OCI-LY1 (cell line): Measurements from ENCODE around the gene CACNA2D1.

Source experiments
- H2AFZ ChIP-seq: fragments of 200-600 bp; sonication (generic), shearing (Covaris generic); 2 replicates; pipeline ENCODE4 v1.6.0; 2014; ENCODE audit warnings: antibody characterized with exemption, mild to moderate bottlenecking, low read length
- H3F3A ChIP-seq: fragments of 200-600 bp; sonication (generic), shearing (Covaris generic); 2 replicates; pipeline ENCODE4 v1.6.0; 2014; ENCODE audit warnings: mild to moderate bottlenecking, antibody characterized with exemption, low read length, moderate library complexity; ENCODE audit not compliant: insufficient read depth
- H3K27ac ChIP-seq: fragments of 200-600 bp; sonication (generic); 2 replicates; pipeline ENCODE4 v1.5.1; 2014; ENCODE audit warnings: low read length, mixed run types, mild to moderate bottlenecking, low read depth; ENCODE audit not compliant: poor library complexity, severe bottlenecking
- H3K27me3 ChIP-seq: fragments of 200-600 bp; sonication (generic); 2 replicates; pipeline ENCODE4 v1.6.0; 2014; ENCODE audit warnings: antibody characterized with exemption, mild to moderate bottlenecking, low read length, moderate library complexity; ENCODE audit not compliant: insufficient read depth
- H3K36me3 ChIP-seq: fragments of 200-600 bp; sonication (generic); 2 replicates; pipeline ENCODE4 v1.6.1; 2014; ENCODE audit warnings: mild to moderate bottlenecking, antibody characterized with exemption, low read length, moderate library complexity, mixed read lengths; ENCODE audit not compliant: insufficient read depth
- H3K4me1 ChIP-seq: fragments of 200-600 bp; sonication (generic); 2 replicates; pipeline ENCODE4 v1.5.1; 2014; ENCODE audit warnings: mild to moderate bottlenecking, low read length, moderate library complexity; ENCODE audit not compliant: insufficient read depth, severe bottlenecking
- H3K4me2 ChIP-seq: fragments of 200-600 bp; sonication (generic), shearing (Covaris generic); 2 replicates; pipeline ENCODE4 v1.6.1; 2014; ENCODE audit warnings: low read length
- H3K4me3 ChIP-seq: fragments of 200-600 bp; sonication (generic); 2 replicates; pipeline ENCODE4 v1.5.1; 2014; ENCODE audit warnings: low read length, low read depth, mild to moderate bottlenecking, mixed read lengths; ENCODE audit not compliant: poor library complexity, severe bottlenecking
- H3K79me2 ChIP-seq: fragments of 200-600 bp; shearing (Covaris generic); 2 replicates; pipeline ENCODE4 v1.6.1; 2016; ENCODE audit warnings: mixed run types, low read length, mixed read lengths; ENCODE audit not compliant: insufficient read depth
- H3K9ac ChIP-seq: fragments of 200-600 bp; sonication (generic), shearing (Covaris generic); 2 replicates; pipeline ENCODE4 v1.6.1; 2014; ENCODE audit warnings: mild to moderate bottlenecking, low read length, mixed read lengths
- H3K9me2 ChIP-seq: fragments of 200-600 bp; sonication (generic), shearing (Covaris generic); 2 replicates; pipeline ENCODE4 v1.6.1; 2014; ENCODE audit warnings: low read depth, mild to moderate bottlenecking, low read length, mixed read lengths
- H3K9me3 ChIP-seq: fragments of 200-600 bp; shearing (Covaris generic); 2 replicates; pipeline ENCODE4 v1.6.1; 2014; ENCODE audit warnings: low read length, mixed read lengths
- H4K20me1 ChIP-seq: fragments of 200-600 bp; sonication (generic), shearing (Covaris generic); 2 replicates; pipeline ENCODE4 v1.6.0; 2016; ENCODE audit warnings: mild to moderate bottlenecking, low read length; ENCODE audit not compliant: insufficient read depth
- CTCF ChIP-seq: fragments of 200-600 bp; sonication (generic), shearing (Covaris generic); IDR thresholded peaks from 2 replicates; pipeline ENCODE4 v1.5.1; 2017; ENCODE audit warnings: mild to moderate bottlenecking, antibody characterized with exemption, low read length, moderate library complexity, mixed read lengths
- EZH2 ChIP-seq: fragments of 200-600 bp; sonication (generic), shearing (Covaris generic); IDR thresholded peaks from 2 replicates; pipeline ENCODE4 v1.8.0; 2017; ENCODE audit warnings: borderline replicate concordance, mixed run types, mild to moderate bottlenecking, antibody characterized with exemption, low read length, moderate library complexity, mixed read lengths

Gene CACNA2D1

GRCh38 chr7:82098414-82098813 lies 345.2 kb downstream of the CACNA2D1 start:
- Histone ChIP-seq H3K4me3 (no peak overlapping the region), H3K9me3 (no peaks in the 10 kb centered on the region), H3K27me3 (no peaks in the 10 kb centered on the region), H3K27ac (no peak overlapping the region), H4K20me1 (no peaks in the 10 kb centered on the region), H3K9me2 (no peaks in the 10 kb centered on the region), H3K4me1 (no peaks in the 10 kb centered on the region), H3K9ac (no peak overlapping the region), H3K4me2 (no peak overlapping the region), H3F3A (no peaks in the 10 kb centered on the region), H2AFZ (no peak overlapping the region), H3K79me2 (no peaks in the 10 kb centered on the region), H3K36me3 (no peaks in the 10 kb centered on the region)
- TF ChIP-seq EZH2: no peak
- no peak for TF ChIP-seq CTCF

GRCh38 chr7:82091126-82091684 lies 352.4 kb downstream of the CACNA2D1 start:
- Histone ChIP-seq H3K9ac (no peak overlapping the region), H3K36me3 (no peaks in the 10 kb centered on the region), H3K4me3 (no peak overlapping the region), H3K27me3 (no peaks in the 10 kb centered on the region), H2AFZ (no peak overlapping the region), H3K4me1 (no peaks in the 10 kb centered on the region), H3K4me2 (no peak overlapping the region), H3K79me2 (no peaks in the 10 kb centered on the region), H3K9me3 (no peaks in the 10 kb centered on the region), H4K20me1 (no peaks in the 10 kb centered on the region), H3F3A (no peaks in the 10 kb centered on the region), H3K27ac (no peak overlapping the region), H3K9me2 (no peaks in the 10 kb centered on the region)
- no peak for TF ChIP-seq CTCF
- no peak for TF ChIP-seq EZH2

- no peaks in the 10 kb centered on the region for H3K9me2 ChIP-seq
- no peak overlapping the region for H3K27ac ChIP-seq
- H3K9me3 ChIP-seq: no peaks in the 10 kb centered on the region
- no peak overlapping the region for H3K9ac ChIP-seq
- no peaks in the 10 kb centered on the region for H3K36me3 ChIP-seq
- H3F3A ChIP-seq: no peaks in the 10 kb centered on the region
- no peak overlapping the region for H3K4me2 ChIP-seq
- H3K79me2 ChIP-seq: no peaks in the 10 kb centered on the region
- H4K20me1 ChIP-seq: no peaks in the 10 kb centered on the region
- H3K4me3 ChIP-seq: no peak overlapping the region
- TF ChIP-seq EZH2 (no peak), CTCF (no peak)
- no peaks in the 10 kb centered on the region for H3K4me1 ChIP-seq
- no peak overlapping the region for H2AFZ ChIP-seq
- H3K27me3 ChIP-seq: no peaks in the 10 kb centered on the region
Measured at GRCh38 chr7:82087099-82087498, 356.5 kb downstream of the CACNA2D1 start.
